Ascending aorta (tissue), 2 donors: Measurements from ENCODE around the gene PPP4C. TPM values are rescaled to one million over a fixed set of nuclear protein-coding genes. Genes with fewer than 3 reads are reported as not detected.

ENCODE experiments used
- DNase-seq, 2 donors: peaks; one replicate each; pipeline ENCODE4 v3.0.0-alpha.2; 2019; ENCODE audit warnings: low spot score in 2 of 2
- H3K27ac ChIP-seq, 2 donors: fragments of 200-600 bp; sonication (generic); one replicate each; pipeline ENCODE4 v1.5.1; 2016 to 2017; ENCODE audit warnings: mild to moderate bottlenecking in 1 of 2
- H3K27me3 ChIP-seq: fragments of 200-600 bp; sonication (generic); one replicate; pipeline ENCODE4 v1.5.1; 2017
- H3K36me3 ChIP-seq, 2 donors: fragments of 200-600 bp; sonication (generic); one replicate each; pipeline ENCODE4 v1.5.1; 2016
- H3K4me1 ChIP-seq, 2 donors: fragments of 200-600 bp; sonication (generic); one replicate each; pipeline ENCODE4 v1.5.1; 2016 to 2017; ENCODE audit warnings: mild to moderate bottlenecking in 1 of 2
- H3K4me3 ChIP-seq, 2 donors: fragments of 200-600 bp; sonication (generic); one replicate each; pipeline ENCODE4 v1.5.1; 2016 to 2017; ENCODE audit warnings: mild to moderate bottlenecking in 1 of 2
- H3K9me3 ChIP-seq, 2 donors: fragments of 200-600 bp; sonication (generic); one replicate each; pipeline ENCODE4 v1.5.1; 2016
- CTCF ChIP-seq, 3 experiments: fragments of 200-600 bp in 2 of 3; fragments of 450-650 bp in 1 of 3; sonication (generic) in 2 of 3; IDR thresholded peaks; one replicate each; pipeline ENCODE4 v1.5.1; 2016 to 2019; ENCODE audit warnings: antibody characterized with exemption in 3 of 3, mild to moderate bottlenecking in 1 of 3, moderate library complexity in 1 of 3
- intact Hi-C: fragments of 100-400 bp; cut with DNase I; formaldehyde crosslinking; loops from one replicate; pipeline ENCODE4 v1.15.1; 2023
- total RNA-seq: library from RNA; depleted of rRNA; stranded (reverse); fragments of >200 nt; gene quantifications from one replicate; pipeline ENCODE4 v1.1.0, GENCODE V29; 2016

PPP4C gene
- total RNA-seq, 1 donor from 2014 or later, result 50.7 TPM

GRCh38 chr16:30068333-30068732, 7.5 kb upstream of the PPP4C start:
- Histone ChIP-seq H3K36me3 (peaks cover 55 to 60% of the 10 kb centered on the region in 2 donors), H3K27ac (peak overlapping the region; percentile 42 to 48), H3K9me3 (no peaks in the 10 kb centered on the region), H3K27me3 (no peaks in the 10 kb centered on the region), H3K4me1 (peaks cover 19 to 44% of the 10 kb centered on the region in 2 donors), H3K4me3 (peak overlapping the region in 1 of 2 donors; percentile 92)
- DNase-seq, result no peak
- intact Hi-C loops, result loop anchor here (5.0 to 10.0 kb wide), 3 partner anchors 246 to 586 kb away; partner anchors contain the start of genes FBRS, MAZ, MVP and PRR14
- no peak for TF ChIP-seq CTCF (IDR thresholded peaks at IDR 0.05)

- intact Hi-C loops, result loop anchor here (5.0 to 10.0 kb wide), 3 partner anchors 247 to 586 kb away; partner anchors contain the start of genes FBRS, MAZ, MVP and PRR14
- Histone ChIP-seq H3K27ac (peak overlapping the region; percentile 42 to 48), H3K27me3 (no peaks in the 10 kb centered on the region), H3K36me3 (peaks cover 55 to 63% of the 10 kb centered on the region in 2 donors), H3K4me3 (peak overlapping the region in 1 of 2 donors; percentile 92), H3K9me3 (no peaks in the 10 kb centered on the region), H3K4me1 (peaks cover 18 to 38% of the 10 kb centered on the region in 2 donors)
- peak in 2 of 3 experiments; percentile 12 to 16 for TF ChIP-seq CTCF (IDR thresholded peaks at IDR 0.05)
- no peak for DNase-seq
Measured at GRCh38 chr16:30068750-30069610, 6.8 kb upstream of the PPP4C start.

GRCh38 chr16:30069611-30070462, 6.0 kb upstream of the PPP4C start:
- no peak for TF ChIP-seq CTCF (IDR thresholded peaks at IDR 0.05)
- intact Hi-C loops, result loop anchor here (5.0 to 10.0 kb wide), 3 partner anchors 248 to 585 kb away; partner anchors contain the start of genes FBRS, MAZ, MVP and PRR14
- DNase-seq, result no peak
- peaks cover 18 to 38% of the 10 kb centered on the region in 2 donors for H3K4me1 ChIP-seq
- peak overlapping the region in 1 of 2 donors; percentile 7 for H3K4me3 ChIP-seq
- H3K27ac ChIP-seq, result peak overlapping the region; percentile 14 to 31
- H3K36me3 ChIP-seq, result peaks cover 55 to 63% of the 10 kb centered on the region in 2 donors
- no peaks in the 10 kb centered on the region for H3K9me3 ChIP-seq
- no peaks in the 10 kb centered on the region for H3K27me3 ChIP-seq

- Histone ChIP-seq H3K27ac (peak overlapping the region in 1 of 2 donors; percentile 14), H3K4me3 (peak overlapping the region in 1 of 2 donors; percentile 7), H3K9me3 (no peaks in the 10 kb centered on the region), H3K4me1 (peaks cover 18 to 43% of the 10 kb centered on the region in 2 donors), H3K36me3 (peaks cover 55 to 63% of the 10 kb centered on the region in 2 donors), H3K27me3 (no peaks in the 10 kb centered on the region)
- no peak for TF ChIP-seq CTCF (IDR thresholded peaks at IDR 0.05)
- intact Hi-C loops, result no loop called here
- no peak for DNase-seq
Measured at GRCh38 chr16:30070490-30070889, 5.3 kb upstream of the PPP4C start.

- intact Hi-C loops, result loop anchor here (2.0 kb wide), 1 partner anchor 14 kb away; the partner anchor contains the start of gene TBX6
- peak overlapping the region; percentile 92 to 93 for H3K27ac ChIP-seq
- peaks cover 6 to 19% of the 10 kb centered on the region in 2 donors for H3K4me1 ChIP-seq
- no peak for DNase-seq
- H3K4me3 ChIP-seq, result peak overlapping the region; percentile 69 to 96
- no peaks in the 10 kb centered on the region for H3K9me3 ChIP-seq
- TF ChIP-seq CTCF (IDR thresholded peaks at IDR 0.05), result no peak
- no peaks in the 10 kb centered on the region for H3K27me3 ChIP-seq
- peaks cover 44 to 51% of the 10 kb centered on the region in 2 donors for H3K36me3 ChIP-seq
Measured at GRCh38 chr16:30076276-30076791, 540 bp downstream of the PPP4C start.
